ENCODE data around the gene FAM193B. TPM values are rescaled to one million over a fixed set of nuclear protein-coding genes. Genes with fewer than 3 reads are reported as not detected.

The FAM193B gene
- polyA plus RNA-seq, 2 of the 4 experiments (the other 2 are of a cell fraction): 19.4 to 28.9 TPM

DNA sequence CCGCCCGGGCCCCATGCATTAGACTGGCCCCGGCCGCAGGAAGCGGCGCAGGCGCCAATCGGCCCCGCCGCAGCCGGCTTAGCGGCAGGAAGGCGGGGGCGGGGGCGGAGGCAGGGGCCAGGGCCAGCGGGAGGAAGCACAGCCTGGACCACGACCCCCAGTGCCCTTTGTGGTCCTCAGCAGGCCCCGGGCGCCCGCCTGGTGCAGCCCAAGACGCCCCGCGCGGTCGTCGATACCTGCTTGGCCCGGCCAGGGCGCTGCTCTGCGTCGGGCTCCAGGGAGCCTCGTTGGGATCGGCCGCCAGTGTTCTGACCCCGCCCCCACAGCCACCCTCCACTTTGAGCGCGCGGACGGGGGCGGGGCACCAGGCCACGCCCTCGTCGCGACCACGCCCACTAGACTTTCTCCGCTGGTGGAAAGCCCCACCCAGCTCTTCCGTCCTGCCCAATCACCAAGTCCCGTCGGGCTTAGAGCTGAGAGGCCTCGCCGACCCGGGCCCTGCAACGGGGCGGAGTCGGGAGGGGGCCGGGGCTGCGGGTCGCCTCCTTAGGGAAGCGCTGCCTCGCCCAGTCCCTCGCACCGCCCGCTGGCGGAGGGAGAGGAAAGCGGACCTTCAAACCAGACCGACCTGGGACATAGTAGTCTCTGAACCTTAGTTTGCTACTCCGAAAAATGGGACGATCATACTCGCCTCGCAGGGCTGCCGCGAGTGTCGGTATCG is 56.9 kb downstream of the FAM193B start, which contains the start of gene PDLIM7:
PDLIM7 (minus strand) TSS at position 313 of the 721 bp plus-strand sequence. CDS start 1,092 bp downstream, outside the sequence.
- ChIA-PET CTCF (interaction anchor here (0.9 to 18.1 kb wide), 8 partner anchors 7 to 108 kb away, joined by 3 to 354 read pairs (median 35); partner anchors contain the start of genes PFN3 and PRR7), POLR2A (interaction anchor here (0.6 to 2.0 kb wide), 16 partner anchors 11 to 127 kb away, joined by 3 to 9 read pairs (median 4); partner anchors contain the start of genes DBN1, DDX41 and TMED9)
- 4% methylated on average over 30 of the region's 73 CpGs for WGBS (ENCODE audit: missing lambda C conversion rate)
- H3K9me3 ChIP-seq: no peaks in the 10 kb centered on the region
- TF ChIP-seq ZSCAN20 (CRISPR knock-in tag; IDR thresholded peaks at IDR 0.05) (no peak), ZC3H11A (IDR thresholded peaks at IDR 0.05) (no peak), FOSL2 (IDR thresholded peaks at IDR 0.05) (no peak), FOSL2 (CRISPR knock-in tag; IDR thresholded peaks at IDR 0.05) (no peak), PHF8 (IDR thresholded peaks at IDR 0.05; ENCODE audit: borderline replicate concordance, low read depth) (no peak), CEBPB (IDR thresholded peaks at IDR 0.05) (no peak), EHF (CRISPR knock-in tag; IDR thresholded peaks at IDR 0.05) (no peak), GATA3 (IDR thresholded peaks at IDR 0.05; ENCODE audit: borderline replicate concordance) (0 out of 2 replicates have a peak, but pooled peaks have one; percentile 23), ZFP36 (IDR thresholded peaks at IDR 0.05; ENCODE audit: borderline replicate concordance, partially characterized antibody) (no peak), RFX5 (IDR thresholded peaks at IDR 0.05) (no peak), KDM1A (IDR thresholded peaks at IDR 0.05; ENCODE audit: low read depth) (peak; percentile 100), CHD4 (IDR thresholded peaks at IDR 0.05; ENCODE audit: borderline replicate concordance) (peak; percentile 99), CBX2 (IDR thresholded peaks at IDR 0.05; ENCODE audit: borderline replicate concordance, low read depth) (no peak), MAZ (IDR thresholded peaks at IDR 0.05; ENCODE audit: borderline replicate concordance, low read depth, low read length) (no peak), POLR2A (IDR thresholded peaks at IDR 0.05; ENCODE audit: low read length) (peak; percentile 91), HOXB13 (CRISPR knock-in tag; IDR thresholded peaks at IDR 0.05; ENCODE audit: low read depth) (no peak), SMC3 (IDR thresholded peaks at IDR 0.05) (no peak), POLR2AphosphoS2 (conservative IDR thresholded peaks at IDR 0.05; ENCODE audit: low read length) (no peak), NR3C1 (IDR thresholded peaks at IDR 0.05) (no peak), RARB (CRISPR knock-in tag; IDR thresholded peaks at IDR 0.05) (no peak), TFCP2L1 (CRISPR knock-in tag; IDR thresholded peaks at IDR 0.05) (no peak), JUN (IDR thresholded peaks at IDR 0.05) (peak; percentile 81 to 83; a peak in 4 of 5 replicates), HDAC2 (IDR thresholded peaks at IDR 0.05) (peak; percentile 99), RCOR1 (IDR thresholded peaks at IDR 0.05; ENCODE audit: low read depth, low read length) (peak; percentile 43; the same call in 1 of the 2 replicates), NFE2L2 (conservative IDR thresholded peaks at IDR 0.05; ENCODE audit: low read length) (no peak), CHD2 (IDR thresholded peaks at IDR 0.05; ENCODE audit: low read length, partially characterized antibody) (no peak)
- TF ChIP-seq, protein P1, sequence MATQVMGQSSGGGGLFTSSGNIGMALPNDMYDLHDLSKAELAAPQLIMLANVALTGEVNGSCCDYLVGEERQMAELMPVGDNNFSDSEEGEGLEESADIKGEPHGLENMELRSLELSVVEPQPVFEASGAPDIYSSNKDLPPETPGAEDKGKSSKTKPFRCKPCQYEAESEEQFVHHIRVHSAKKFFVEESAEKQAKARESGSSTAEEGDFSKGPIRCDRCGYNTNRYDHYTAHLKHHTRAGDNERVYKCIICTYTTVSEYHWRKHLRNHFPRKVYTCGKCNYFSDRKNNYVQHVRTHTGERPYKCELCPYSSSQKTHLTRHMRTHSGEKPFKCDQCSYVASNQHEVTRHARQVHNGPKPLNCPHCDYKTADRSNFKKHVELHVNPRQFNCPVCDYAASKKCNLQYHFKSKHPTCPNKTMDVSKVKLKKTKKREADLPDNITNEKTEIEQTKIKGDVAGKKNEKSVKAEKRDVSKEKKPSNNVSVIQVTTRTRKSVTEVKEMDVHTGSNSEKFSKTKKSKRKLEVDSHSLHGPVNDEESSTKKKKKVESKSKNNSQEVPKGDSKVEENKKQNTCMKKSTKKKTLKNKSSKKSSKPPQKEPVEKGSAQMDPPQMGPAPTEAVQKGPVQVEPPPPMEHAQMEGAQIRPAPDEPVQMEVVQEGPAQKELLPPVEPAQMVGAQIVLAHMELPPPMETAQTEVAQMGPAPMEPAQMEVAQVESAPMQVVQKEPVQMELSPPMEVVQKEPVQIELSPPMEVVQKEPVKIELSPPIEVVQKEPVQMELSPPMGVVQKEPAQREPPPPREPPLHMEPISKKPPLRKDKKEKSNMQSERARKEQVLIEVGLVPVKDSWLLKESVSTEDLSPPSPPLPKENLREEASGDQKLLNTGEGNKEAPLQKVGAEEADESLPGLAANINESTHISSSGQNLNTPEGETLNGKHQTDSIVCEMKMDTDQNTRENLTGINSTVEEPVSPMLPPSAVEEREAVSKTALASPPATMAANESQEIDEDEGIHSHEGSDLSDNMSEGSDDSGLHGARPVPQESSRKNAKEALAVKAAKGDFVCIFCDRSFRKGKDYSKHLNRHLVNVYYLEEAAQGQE (IDR thresholded peaks at IDR 0.05): no peak
- TF ChIP-seq, protein P2, sequence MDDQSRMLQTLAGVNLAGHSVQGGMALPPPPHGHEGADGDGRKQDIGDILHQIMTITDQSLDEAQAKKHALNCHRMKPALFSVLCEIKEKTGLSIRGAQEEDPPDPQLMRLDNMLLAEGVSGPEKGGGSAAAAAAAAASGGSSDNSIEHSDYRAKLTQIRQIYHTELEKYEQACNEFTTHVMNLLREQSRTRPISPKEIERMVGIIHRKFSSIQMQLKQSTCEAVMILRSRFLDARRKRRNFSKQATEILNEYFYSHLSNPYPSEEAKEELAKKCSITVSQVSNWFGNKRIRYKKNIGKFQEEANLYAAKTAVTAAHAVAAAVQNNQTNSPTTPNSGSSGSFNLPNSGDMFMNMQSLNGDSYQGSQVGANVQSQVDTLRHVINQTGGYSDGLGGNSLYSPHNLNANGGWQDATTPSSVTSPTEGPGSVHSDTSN (IDR thresholded peaks at IDR 0.05): 0 out of 2 replicates have a peak, but pooled peaks have one; percentile 36
- TF ChIP-seq, protein P3, sequence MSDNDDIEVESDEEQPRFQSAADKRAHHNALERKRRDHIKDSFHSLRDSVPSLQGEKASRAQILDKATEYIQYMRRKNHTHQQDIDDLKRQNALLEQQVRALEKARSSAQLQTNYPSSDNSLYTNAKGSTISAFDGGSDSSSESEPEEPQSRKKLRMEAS (IDR thresholded peaks at IDR 0.05): peak; percentile 40; the same call in 1 of the 2 replicates
- TF ChIP-seq, protein P4, sequence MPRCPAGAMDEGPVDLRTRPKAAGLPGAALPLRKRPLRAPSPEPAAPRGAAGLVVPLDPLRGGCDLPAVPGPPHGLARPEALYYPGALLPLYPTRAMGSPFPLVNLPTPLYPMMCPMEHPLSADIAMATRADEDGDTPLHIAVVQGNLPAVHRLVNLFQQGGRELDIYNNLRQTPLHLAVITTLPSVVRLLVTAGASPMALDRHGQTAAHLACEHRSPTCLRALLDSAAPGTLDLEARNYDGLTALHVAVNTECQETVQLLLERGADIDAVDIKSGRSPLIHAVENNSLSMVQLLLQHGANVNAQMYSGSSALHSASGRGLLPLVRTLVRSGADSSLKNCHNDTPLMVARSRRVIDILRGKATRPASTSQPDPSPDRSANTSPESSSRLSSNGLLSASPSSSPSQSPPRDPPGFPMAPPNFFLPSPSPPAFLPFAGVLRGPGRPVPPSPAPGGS (IDR thresholded peaks at IDR 0.05): peak; percentile 93
- TF ChIP-seq, protein P5, sequence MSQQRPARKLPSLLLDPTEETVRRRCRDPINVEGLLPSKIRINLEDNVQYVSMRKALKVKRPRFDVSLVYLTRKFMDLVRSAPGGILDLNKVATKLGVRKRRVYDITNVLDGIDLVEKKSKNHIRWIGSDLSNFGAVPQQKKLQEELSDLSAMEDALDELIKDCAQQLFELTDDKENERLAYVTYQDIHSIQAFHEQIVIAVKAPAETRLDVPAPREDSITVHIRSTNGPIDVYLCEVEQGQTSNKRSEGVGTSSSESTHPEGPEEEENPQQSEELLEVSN (IDR thresholded peaks at IDR 0.05; ENCODE audit: borderline replicate concordance, low read depth): peak; percentile 31; the same call in 1 of the 2 replicates
- H3K4me3 ChIP-seq: peak within 1 kb of the TSS; percentile 63
- peak; percentile 40 to 80 for ATAC-seq
- DNase-seq (ENCODE audit: low read depth in 1 of 2, low spot score in 1 of 2): peak; percentile 97
- peaks cover 51% of the 10 kb centered on the region for H3K4me1 ChIP-seq
- FAIRE-seq: no peak
- H3K27ac ChIP-seq: peak within 1 kb of the TSS; percentile 82 to 95
- peak within 1 kb of the TSS; percentile 98 for H3K4me2 ChIP-seq

Measured in A549 (cell line).